ENCODE data around the gene STARD13. TPM values are rescaled to one million over a fixed set of nuclear protein-coding genes. Genes with fewer than 3 reads are reported as not detected.

Gene STARD13, protein sequence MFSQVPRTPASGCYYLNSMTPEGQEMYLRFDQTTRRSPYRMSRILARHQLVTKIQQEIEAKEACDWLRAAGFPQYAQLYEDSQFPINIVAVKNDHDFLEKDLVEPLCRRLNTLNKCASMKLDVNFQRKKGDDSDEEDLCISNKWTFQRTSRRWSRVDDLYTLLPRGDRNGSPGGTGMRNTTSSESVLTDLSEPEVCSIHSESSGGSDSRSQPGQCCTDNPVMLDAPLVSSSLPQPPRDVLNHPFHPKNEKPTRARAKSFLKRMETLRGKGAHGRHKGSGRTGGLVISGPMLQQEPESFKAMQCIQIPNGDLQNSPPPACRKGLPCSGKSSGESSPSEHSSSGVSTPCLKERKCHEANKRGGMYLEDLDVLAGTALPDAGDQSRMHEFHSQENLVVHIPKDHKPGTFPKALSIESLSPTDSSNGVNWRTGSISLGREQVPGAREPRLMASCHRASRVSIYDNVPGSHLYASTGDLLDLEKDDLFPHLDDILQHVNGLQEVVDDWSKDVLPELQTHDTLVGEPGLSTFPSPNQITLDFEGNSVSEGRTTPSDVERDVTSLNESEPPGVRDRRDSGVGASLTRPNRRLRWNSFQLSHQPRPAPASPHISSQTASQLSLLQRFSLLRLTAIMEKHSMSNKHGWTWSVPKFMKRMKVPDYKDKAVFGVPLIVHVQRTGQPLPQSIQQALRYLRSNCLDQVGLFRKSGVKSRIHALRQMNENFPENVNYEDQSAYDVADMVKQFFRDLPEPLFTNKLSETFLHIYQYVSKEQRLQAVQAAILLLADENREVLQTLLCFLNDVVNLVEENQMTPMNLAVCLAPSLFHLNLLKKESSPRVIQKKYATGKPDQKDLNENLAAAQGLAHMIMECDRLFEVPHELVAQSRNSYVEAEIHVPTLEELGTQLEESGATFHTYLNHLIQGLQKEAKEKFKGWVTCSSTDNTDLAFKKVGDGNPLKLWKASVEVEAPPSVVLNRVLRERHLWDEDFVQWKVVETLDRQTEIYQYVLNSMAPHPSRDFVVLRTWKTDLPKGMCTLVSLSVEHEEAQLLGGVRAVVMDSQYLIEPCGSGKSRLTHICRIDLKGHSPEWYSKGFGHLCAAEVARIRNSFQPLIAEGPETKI
- total RNA-seq (2014; rRNA removed; shearing (Covaris generic)): 0.06 and 0.20 TPM in 2 replicates

DNA sequence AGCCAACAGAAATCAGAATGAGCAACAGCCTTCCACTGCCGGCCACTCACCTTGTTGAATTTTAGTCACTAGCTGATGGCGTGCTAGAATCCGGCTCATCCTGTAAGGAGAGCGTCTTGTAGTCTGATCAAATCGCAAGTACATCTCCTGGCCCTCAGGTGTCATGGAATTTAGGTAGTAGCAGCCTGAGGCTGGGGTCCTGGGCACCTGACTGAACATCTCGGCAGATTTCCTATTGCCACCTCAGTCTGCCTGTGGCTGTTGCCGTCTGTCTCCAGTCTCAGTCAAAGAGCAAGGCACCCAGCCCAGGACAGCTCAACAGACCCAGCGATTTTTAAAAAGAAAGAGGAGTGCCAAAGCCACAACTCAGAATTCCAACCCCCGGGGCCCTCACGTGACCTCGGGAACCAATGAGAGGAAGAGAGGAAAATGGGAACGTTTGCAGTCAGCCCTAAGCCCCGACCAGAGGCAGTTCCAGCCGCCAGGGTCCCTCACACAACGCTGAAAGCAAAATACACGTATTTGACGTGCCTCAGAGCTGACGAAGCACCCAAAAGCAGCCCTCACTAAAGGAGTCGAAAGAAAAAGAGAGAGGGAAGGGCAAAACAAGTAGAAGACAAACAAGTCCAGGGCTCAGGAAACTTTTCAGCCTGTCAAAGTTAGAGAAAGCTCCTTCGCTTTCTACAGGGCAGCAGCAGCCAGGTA lies at the start of gene STARD13:
STARD13 (minus strand) TSS at position 336 of the 705 bp plus-strand sequence; CDS start at position 219, 117 bp downstream.
- peak; percentile 55 for DNase-seq (ENCODE audit: low spot score)
- in situ Hi-C loops (cut with HindIII; ENCODE audit: low sequenced_read_pairs): no loop called here

DNA sequence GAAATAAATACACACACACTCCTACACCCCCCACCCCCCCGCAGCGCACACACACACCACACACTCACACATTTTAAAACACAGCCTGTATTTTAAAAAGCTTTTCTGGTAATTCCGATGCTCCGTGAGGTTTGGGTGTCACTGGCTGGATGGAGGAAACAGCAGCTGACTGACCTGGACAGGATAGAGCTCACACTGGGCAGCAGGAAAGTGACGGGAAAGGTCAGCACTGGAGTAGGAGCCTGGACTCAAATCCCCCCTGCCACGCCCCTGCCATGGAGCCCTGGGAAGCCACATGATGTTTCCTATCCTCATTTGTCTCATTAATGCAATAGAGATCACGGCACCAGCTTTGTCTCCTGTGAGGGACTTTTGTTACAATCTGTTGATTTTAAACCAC lies 49.3 kb upstream of the STARD13 start:
- in situ Hi-C loops (cut with HindIII; ENCODE audit: low sequenced_read_pairs): no loop called here
- DNase-seq (ENCODE audit: low spot score): no peak

DNA sequence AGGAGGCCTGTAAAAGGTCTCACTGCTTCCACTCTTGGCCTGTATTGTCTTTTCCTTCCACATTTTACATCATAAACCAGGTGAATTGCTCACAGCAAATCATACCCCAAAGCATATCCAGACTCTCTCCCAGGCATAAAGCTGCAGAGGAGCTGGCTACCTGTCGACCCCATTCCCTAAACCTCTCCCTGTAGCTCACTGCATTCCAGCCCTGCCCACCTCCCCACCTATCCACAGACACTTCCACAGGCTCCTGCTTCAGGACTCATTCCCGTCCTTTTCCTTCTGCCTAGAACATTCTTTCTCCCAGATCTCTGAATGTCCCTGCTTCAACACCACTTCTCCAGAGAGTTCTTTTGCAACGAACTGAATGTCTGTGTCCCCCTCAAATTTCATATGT lies 46.4 kb upstream of the STARD13 start:
- DNase-seq (ENCODE audit: low spot score): no peak
- in situ Hi-C loops (cut with HindIII; ENCODE audit: low sequenced_read_pairs): no loop called here

DNA sequence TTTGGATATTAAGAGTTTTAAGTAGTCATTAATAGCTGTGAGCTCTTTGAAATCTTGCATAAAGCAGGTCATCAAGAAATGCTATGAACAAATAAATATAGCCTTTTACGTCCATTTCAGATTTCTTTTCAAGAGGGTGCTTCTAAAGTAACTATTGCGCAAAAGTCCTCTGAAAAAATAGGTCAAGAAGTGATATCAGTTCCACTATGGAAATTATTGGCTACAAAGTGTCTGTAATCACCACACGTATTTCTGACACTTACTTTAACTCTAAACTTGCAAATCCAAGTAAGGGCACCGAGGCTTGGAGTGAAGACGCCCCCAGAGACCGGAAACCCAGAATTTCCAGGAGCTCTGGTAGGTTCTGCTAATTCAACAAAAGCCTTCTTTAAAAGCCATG lies 44.9 kb upstream of the STARD13 start:
- DNase-seq (ENCODE audit: low spot score): no peak
- in situ Hi-C loops (cut with HindIII; ENCODE audit: low sequenced_read_pairs): no loop called here

DNA sequence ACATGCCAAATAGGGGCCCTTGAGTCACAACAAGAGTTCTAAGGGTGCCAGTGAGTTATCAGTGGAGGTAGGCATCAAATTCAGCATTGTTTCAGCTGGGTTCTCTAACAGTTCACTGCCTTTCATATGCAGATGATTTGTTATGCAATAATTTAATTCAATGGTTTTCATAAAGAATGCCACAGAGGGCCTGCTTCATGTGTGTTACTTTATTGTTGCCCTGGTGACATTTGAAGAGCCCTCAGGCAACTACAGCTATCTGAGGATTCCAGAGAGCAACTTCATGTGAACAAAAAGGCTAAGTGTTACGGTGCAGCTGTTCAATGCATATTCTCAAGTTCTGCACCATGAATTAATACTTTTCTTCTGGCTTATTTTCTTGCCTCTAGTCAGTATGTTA lies 43.1 kb upstream of the STARD13 start:
- DNase-seq (ENCODE audit: low spot score): no peak
- in situ Hi-C loops (cut with HindIII; ENCODE audit: low sequenced_read_pairs): no loop called here

DNA sequence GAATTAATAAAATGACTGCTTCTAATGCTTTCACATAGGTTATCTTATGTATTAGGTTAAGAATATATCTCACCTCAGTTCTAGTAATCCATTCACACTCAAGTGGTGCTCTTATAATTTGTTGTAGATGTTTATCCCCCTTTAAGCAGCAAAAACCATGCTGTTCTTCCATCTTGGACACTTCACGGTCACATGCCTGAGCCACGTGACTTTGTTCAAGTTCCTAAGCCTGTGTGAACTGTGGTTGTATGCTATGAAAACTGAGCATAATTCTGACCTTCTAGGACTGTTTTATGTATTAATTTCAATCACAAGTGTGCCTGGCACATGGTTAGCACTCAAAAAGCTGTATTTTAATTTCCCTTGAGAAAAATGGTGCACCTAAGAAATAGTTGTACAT lies 41.2 kb upstream of the STARD13 start:
- DNase-seq (ENCODE audit: low spot score): no peak
- in situ Hi-C loops (cut with HindIII; ENCODE audit: low sequenced_read_pairs): no loop called here

DNA sequence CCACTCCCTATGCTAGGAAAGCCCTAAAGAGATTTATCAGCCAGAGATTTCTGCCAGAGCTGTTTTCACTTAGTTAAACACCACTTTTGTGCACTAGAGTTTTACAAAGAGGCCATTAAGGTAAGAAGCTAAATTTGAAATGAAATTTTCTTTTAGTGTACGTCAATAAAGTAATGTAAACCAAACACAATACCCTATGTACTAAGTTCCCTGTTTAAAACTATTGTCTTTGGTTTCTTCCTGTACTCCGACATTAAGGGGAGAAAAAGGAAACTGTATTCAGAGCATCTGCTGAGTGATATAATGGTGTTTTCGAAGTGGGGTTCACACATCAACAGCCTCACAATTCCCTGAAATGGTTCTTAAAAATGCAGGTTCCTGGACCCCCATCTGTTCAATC lies 40.7 kb upstream of the STARD13 start:
- in situ Hi-C loops (cut with HindIII; ENCODE audit: low sequenced_read_pairs): no loop called here
- no peak for DNase-seq (ENCODE audit: low spot score)

DNA sequence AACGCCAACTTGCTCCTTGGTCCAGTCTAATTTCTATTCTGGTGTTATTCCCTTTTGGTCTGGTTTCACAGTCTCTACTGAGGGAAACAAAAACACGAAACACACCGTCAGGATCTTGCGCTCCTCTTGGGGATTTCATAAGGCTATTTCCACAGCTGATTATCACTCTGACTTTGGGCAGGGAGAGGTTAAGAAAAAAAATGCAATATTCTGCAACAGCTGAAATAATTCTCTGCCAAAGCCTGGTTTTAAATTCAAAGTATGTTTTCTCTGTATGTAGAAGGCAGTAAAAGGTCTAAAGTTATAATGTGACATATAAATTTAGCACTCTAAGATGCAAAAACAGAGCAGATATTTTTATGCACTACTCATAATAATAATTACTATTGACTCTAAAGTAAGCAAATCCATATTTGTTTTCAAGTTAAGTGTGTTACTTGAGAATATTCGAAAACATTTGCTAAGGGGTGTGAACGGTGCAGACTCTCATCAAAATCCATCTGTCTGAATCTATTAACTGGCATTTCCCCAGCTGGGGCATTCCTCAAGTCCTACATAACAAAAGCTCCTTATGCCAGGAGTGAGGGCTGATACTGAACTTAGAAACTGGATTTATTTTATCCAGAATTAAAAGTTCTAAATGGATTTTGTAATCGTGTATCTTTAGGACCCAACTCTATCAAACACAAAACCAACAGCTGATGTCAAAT lies 38.4 kb upstream of the STARD13 start:
- DNase-seq (ENCODE audit: low spot score): peak; percentile 18
- in situ Hi-C loops (cut with HindIII; ENCODE audit: low sequenced_read_pairs): no loop called here

DNA sequence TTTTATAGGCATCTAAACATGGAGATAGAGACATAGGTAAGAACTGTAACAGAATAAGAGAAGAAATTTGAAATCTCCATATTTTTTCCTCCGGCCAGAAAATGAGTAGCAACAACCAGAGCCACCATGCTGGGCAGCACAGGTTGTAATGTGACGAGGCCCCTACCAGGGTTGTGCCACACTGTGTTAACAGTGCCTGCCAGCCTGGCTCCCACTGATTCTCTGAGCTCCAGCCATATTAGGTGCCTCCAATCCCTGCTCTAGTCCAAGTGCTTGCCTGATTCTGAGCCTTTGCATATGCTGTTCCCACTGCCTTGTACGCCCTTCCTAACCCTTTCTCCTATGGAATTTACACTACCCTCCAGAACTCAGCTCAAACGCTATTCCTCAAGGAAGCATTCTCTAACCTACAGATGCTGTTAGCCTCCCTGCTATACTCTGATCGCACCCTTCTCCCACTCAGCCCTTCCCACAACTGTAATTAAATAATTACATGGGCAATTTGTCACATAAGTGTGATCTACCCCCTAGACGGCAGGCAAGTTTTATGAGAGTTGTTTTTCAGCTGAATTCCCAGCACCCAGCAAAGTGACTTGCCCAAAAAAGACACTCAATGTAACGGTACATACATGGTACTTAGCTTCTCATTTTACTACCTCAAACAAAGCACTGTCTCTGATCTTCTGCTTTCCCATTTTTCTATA lies 37.6 kb upstream of the STARD13 start:
- in situ Hi-C loops (cut with HindIII; ENCODE audit: low sequenced_read_pairs): no loop called here
- no peak for DNase-seq (ENCODE audit: low spot score)

DNA sequence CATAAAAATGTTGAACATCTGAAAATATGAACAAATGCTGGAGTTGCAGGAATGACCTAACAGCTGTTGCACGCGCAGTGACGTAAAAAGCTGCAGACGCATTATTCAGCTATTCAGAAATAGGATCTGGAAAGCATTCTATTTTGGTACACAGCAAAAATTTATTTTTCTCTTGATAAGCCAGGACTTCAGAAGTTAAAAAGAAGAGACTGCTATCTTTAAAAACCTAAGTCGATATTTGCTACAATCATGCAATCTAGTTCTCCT lies 36.9 kb upstream of the STARD13 start:
- DNase-seq (ENCODE audit: low spot score): no peak
- in situ Hi-C loops (cut with HindIII; ENCODE audit: low sequenced_read_pairs): no loop called here

DNA sequence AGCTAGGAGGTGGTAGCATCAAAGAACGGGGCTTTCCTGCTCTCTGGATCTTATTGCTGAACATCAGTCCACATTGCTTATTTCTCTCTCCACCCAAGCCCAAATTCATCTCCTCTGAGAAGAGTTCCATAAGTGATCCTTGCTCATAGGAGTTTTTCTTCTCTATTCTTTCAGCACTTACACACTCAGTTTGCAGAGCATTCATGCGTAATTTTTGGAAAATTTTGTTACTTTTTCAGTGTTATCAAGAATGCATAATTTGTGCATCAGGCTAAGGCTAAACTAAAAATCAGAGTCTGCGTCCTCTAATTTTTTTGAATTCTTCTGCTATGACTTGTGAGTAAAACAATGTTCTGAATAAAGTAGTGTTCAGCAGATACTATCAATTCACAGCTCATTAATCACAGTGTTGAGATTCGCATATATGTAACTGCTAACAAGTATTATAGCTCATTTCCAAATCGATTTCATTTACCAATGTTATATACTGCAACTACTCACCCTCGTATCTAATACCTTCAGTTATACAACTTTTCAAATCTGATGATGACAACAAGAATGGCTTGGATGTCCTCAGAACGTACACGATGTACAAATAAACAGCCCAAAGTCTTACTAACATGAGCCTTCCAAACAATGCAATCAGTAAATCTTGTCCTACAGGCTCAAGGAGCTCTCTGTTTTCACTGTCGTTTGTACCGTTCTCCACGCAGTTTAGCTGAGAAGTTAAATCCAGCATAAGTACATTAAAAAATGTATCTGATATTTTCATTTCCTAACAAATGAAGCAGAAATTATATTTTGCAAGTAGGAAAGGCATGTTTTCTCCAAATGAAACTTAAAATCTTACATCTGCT lies 36.4 kb upstream of the STARD13 start:
- DNase-seq (ENCODE audit: low spot score): no peak
- in situ Hi-C loops (cut with HindIII; ENCODE audit: low sequenced_read_pairs): no loop called here

DNA sequence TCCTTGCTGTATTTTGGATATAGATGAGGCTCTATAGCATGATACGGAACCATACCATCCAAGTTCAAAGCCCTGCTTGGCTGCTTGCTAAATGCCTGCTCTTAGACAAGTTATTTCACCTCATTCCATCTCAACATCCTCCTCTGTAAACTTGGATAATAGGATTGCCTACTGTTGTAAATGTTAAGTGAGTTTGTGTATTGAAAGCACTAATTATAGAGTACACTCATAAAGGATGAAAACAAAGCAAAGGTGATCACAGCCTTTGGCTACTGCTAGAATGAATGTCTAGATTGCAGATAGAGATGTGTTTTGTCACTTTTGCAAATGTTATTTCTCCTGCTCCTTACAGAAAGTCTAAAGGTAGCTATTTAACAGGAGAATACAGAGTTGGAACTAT lies 34.3 kb upstream of the STARD13 start:
- no peak for DNase-seq (ENCODE audit: low spot score)
- in situ Hi-C loops (cut with HindIII; ENCODE audit: low sequenced_read_pairs): no loop called here

DNA sequence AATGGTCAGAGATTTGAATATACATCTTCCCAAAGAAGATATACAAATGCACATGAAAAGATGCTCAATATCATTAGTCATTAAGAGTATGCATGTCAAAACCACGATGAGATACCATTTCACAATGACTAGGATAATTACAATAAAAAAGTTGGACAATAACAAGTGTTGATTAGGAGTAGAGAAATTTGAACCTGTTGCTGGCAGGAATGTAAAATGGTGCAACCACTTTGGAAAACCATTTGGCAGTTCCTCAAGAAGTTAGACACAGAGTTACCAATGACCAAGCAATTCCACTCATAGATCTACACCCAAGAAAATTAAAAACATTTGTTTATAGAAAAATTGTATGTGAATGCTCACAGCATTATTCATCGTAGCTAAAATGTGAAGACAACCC lies 33.2 kb upstream of the STARD13 start:
- DNase-seq (ENCODE audit: low spot score): no peak
- in situ Hi-C loops (cut with HindIII; ENCODE audit: low sequenced_read_pairs): no loop called here

DNA sequence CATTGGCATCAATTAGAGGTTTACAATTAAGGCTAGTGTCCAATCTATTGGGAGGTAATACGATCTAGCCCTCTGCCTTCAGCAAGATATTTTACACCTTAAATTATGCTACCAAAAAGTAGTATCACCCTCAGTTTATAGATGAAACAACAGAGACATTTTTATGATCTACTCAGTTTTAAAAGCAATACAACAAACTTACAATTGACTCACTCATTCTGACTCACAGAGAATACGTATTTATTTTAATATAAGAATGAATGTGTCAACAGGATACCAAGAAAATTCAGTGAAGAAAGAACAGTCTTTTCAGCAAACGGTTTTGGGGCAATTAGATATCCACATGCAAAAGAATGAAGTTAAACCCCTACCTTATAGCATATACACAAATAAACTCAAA lies 32.5 kb upstream of the STARD13 start:
- no peak for DNase-seq (ENCODE audit: low spot score)
- in situ Hi-C loops (cut with HindIII; ENCODE audit: low sequenced_read_pairs): no loop called here

DNA sequence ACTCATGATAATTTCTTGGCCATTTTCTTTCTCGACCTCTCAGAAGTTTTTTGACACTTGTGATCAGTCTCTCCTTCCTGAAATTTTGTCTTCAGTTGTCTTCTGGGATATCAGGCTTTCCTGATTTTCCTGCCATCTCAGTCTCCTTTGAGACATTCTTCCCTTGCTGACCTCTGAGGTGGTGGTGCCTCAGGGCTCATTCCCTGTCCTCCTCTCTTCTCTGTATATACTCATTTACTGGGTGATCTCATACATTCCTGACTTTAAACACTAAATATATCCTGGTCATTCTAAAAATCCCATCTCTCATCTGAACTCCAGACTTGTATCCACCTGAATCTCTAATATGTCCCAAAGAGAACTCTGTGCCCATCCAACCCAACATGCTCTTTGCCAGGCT lies 31.3 kb upstream of the STARD13 start:
- in situ Hi-C loops (cut with HindIII; ENCODE audit: low sequenced_read_pairs): no loop called here
- no peak for DNase-seq (ENCODE audit: low spot score)

DNA sequence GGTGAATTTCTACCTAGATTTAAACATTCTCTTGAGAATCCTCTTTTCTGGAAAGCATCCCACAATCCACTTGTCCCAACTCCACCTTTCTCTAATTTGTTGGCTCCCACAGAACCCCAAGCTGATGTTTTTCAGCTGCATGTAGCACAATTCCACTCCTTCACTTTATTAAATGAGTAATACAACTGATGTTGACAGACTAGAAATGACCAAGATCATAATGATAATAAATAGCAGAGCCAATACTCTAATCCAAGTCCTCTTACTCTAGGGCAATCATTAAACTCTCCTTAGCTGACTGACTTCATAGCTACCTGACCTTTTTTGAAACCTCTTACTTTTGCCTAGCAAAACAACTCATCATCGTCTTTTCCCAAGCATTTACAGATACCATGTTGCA lies 27.9 kb upstream of the STARD13 start:
- no peak for DNase-seq (ENCODE audit: low spot score)
- in situ Hi-C loops (cut with HindIII; ENCODE audit: low sequenced_read_pairs): no loop called here

DNA sequence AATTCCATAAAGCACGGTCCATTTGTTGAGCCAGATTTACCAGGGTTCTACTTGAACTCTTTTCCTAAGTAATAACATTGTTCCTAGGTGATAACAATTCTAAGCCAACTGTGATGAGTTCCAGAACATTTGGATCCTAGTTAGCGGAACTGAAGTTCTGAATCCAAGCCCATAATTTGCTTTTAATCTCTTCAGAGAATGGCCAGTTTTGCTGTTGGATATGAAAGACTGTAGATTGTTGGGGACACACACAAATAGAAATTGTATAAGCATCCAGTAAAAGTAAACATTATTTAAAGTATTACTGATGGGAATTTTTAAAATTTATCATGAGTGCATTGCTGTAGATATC lies 27.3 kb upstream of the STARD13 start:
- DNase-seq (ENCODE audit: low spot score): no peak
- in situ Hi-C loops (cut with HindIII; ENCODE audit: low sequenced_read_pairs): no loop called here

Measured in G401 (cell line).